Amniotic stem cell (primary cell): ENCODE results near the gene MYL5.
A peak's percentile ranks its signal among the peaks of the same experiment; 100 is the strongest.
"Not testable (repeated sequence)": the region's sequence is repeated elsewhere in the genome, so short reads cannot be mapped to it uniquely, and the experiment has no call there.

ENCODE experiments used
- DNase-seq: peaks from one replicate; lab custom pipeline; 2025; lab: John Stamatoyannopoulos, UW

The MYL5 gene

GRCh38 chr4:705278-706082 lies 31.1 kb downstream of the MYL5 start, which contains the start of gene PCGF3:
Gene PCGF3, plus strand, starts transcription at chr4:705832. Its CDS starts 27,849 bp downstream, at chr4:733681.
- peak; percentile 90 for DNase-seq

- DNase-seq, result not testable (repeated sequence)
Measured at GRCh38 chr4:706083-706633, 31.8 kb downstream of the MYL5 start.

GRCh38 chr4:706834-707598 lies 32.7 kb downstream of the MYL5 start:
- no peak for DNase-seq

GRCh38 chr4:707929-708630 lies 33.7 kb downstream of the MYL5 start:
- DNase-seq, result no peak

- no peak for DNase-seq
Measured at GRCh38 chr4:708631-708933, 34.2 kb downstream of the MYL5 start.

GRCh38 chr4:709348-709747 lies 35.0 kb downstream of the MYL5 start:
- DNase-seq, result no peak

GRCh38 chr4:710116-710515 lies 35.8 kb downstream of the MYL5 start:
- no peak for DNase-seq

GRCh38 chr4:710916-711315 lies 36.6 kb downstream of the MYL5 start:
- no peak for DNase-seq

GRCh38 chr4:712093-712492 lies 37.8 kb downstream of the MYL5 start:
- DNase-seq, result no peak

- no peak for DNase-seq
Measured at GRCh38 chr4:712916-713632, 38.7 kb downstream of the MYL5 start.

GRCh38 chr4:714087-714486 lies 39.7 kb downstream of the MYL5 start:
- DNase-seq, result no peak

GRCh38 chr4:717601-718320 lies 43.4 kb downstream of the MYL5 start:
- DNase-seq, result no peak

GRCh38 chr4:718460-718859 lies 44.1 kb downstream of the MYL5 start:
- no peak for DNase-seq

GRCh38 chr4:720111-720860 lies 45.9 kb downstream of the MYL5 start:
- DNase-seq, result no peak

- DNase-seq, result no peak
Measured at GRCh38 chr4:721261-722168, 47.2 kb downstream of the MYL5 start.

- DNase-seq, result no peak
Measured at GRCh38 chr4:722169-722725, 47.9 kb downstream of the MYL5 start.

GRCh38 chr4:722851-723360 lies 48.6 kb downstream of the MYL5 start:
- no peak for DNase-seq

GRCh38 chr4:723751-724530 lies 49.6 kb downstream of the MYL5 start:
- DNase-seq, result no peak
